HEK293T (cell line): ENCODE results near the gene GAL3ST1.

Experiments used
- ARNT ChIP-seq: fragments of 450-650 bp; IDR thresholded peaks from 2 replicates; pipeline ENCODE4 v1.6.1; 2017; ENCODE audit warnings: mild to moderate bottlenecking
- BHLHE40 ChIP-seq: fragments of 450-650 bp; IDR thresholded peaks from 2 replicates; pipeline ENCODE4 v1.6.1; 2016; ENCODE audit warnings: mild to moderate bottlenecking, moderate library complexity, borderline replicate concordance
- ELF4 ChIP-seq: fragments of 450-650 bp; IDR thresholded peaks from 2 replicates; pipeline ENCODE4 v1.6.1; 2017; ENCODE audit warnings: antibody characterized with exemption
- FOXA1 ChIP-seq: fragments of 450-650 bp; IDR thresholded peaks from 2 replicates; pipeline ENCODE4 v1.6.1; 2016; ENCODE audit warnings: mild to moderate bottlenecking
- FOXK2 ChIP-seq: fragments of 450-650 bp; IDR thresholded peaks from 2 replicates; pipeline ENCODE4 v1.6.1; 2016; ENCODE audit warnings: mild to moderate bottlenecking
- FOXM1 ChIP-seq: fragments of 450-650 bp; IDR thresholded peaks from 2 replicates; pipeline ENCODE4 v1.6.1; 2017; ENCODE audit warnings: mild to moderate bottlenecking, borderline replicate concordance
- HDGF ChIP-seq: fragments of 450-650 bp; IDR thresholded peaks from 2 replicates; pipeline ENCODE4 v1.6.1; 2017; ENCODE audit warnings: antibody characterized with exemption, borderline replicate concordance
- L3MBTL2 ChIP-seq: fragments of 450-650 bp; conservative IDR thresholded peaks from 2 replicates; pipeline ENCODE4 v1.6.1; 2016; ENCODE audit warnings: mild to moderate bottlenecking
- LEF1 ChIP-seq: fragments of 450-650 bp; IDR thresholded peaks from 2 replicates; pipeline ENCODE4 v1.6.1; 2017; ENCODE audit warnings: mild to moderate bottlenecking, borderline replicate concordance
- PKNOX1 ChIP-seq: fragments of 450-650 bp; IDR thresholded peaks from 2 replicates; pipeline ENCODE4 v1.6.1; 2016
- SP1 ChIP-seq: fragments of 450-650 bp; IDR thresholded peaks from 2 replicates; pipeline ENCODE4 v1.6.1; 2017
- SUZ12 ChIP-seq: fragments of 450-650 bp; IDR thresholded peaks from 2 replicates; pipeline ENCODE4 v1.6.1; 2016; ENCODE audit warnings: mild to moderate bottlenecking
- TARDBP ChIP-seq: fragments of 450-650 bp; IDR thresholded peaks from 2 replicates; pipeline ENCODE4 v1.6.1; 2016

GRCh38 chr22:30596886-30597285 is 22.4 kb upstream of the GAL3ST1 start:
- no peak for TF ChIP-seq SUZ12
- TF ChIP-seq FOXA1 = no peak
- no peak for TF ChIP-seq FOXK2
- TF ChIP-seq SP1 = no peak
- no peak for TF ChIP-seq ARNT
- TF ChIP-seq ELF4 = no peak
- TF ChIP-seq FOXM1 = no peak
- no peak for TF ChIP-seq HDGF
- no peak for TF ChIP-seq LEF1
- TF ChIP-seq BHLHE40 = no peak
- no peak for TF ChIP-seq TARDBP
- TF ChIP-seq L3MBTL2 = no peak
- no peak for TF ChIP-seq PKNOX1
